H1 (cell line): ENCODE data around the gene ATE1. TPM values are rescaled to one million over a fixed set of nuclear protein-coding genes. Genes with fewer than 3 reads are reported as not detected.

Source experiments
- CTCF ChIA-PET: fragments of 300-600 bp; sonication (Branson Sonifier 250); formaldehyde crosslinking; loops from one replicate; lab custom pipeline; 2021; ENCODE audit not compliant: partially characterized antibody; lab: Charles Lee
- POLR2A ChIA-PET: fragments of 300-600 bp; sonication (Branson Sonifier 250); formaldehyde crosslinking; loops from one replicate; lab custom pipeline; 2021; ENCODE audit warnings: inconsistent platforms; ENCODE audit not compliant: partially characterized antibody; lab: Charles Lee
- DNase-seq, 2 experiments: peaks; one replicate each; pipeline versions ENCODE4 v3.0.0 to v3.0.0-alpha.2; 2010 to 2022; ENCODE audit warnings: low spot score in 2 of 2, low read depth in 1 of 2, mixed read lengths in 1 of 2
- FAIRE-seq: peaks from 2 replicates; lab custom pipeline; 2011; peaks lifted over from hg19 to GRCh38; lab: Jason Lieb, UNC
- H2AFZ ChIP-seq: 2 replicates; pipeline ENCODE4 v1.8.1; 2012; ENCODE audit warnings: low read length, inconsistent platforms
- H2AK5ac ChIP-seq: 2 replicates; pipeline ENCODE4 v1.6.1; 2013; ENCODE audit warnings: low read depth, low read length
- H2BK120ac ChIP-seq: replicated peaks from 2 replicates; pipeline ENCODE3; 2013; ENCODE audit warnings: low read depth, low read length, inconsistent platforms
- H2BK12ac ChIP-seq: 2 replicates; pipeline ENCODE4 v1.6.1; 2013; ENCODE audit warnings: low read depth, low read length
- H2BK15ac ChIP-seq: 2 replicates; pipeline ENCODE4 v1.6.1; 2013; ENCODE audit warnings: low read length
- H2BK20ac ChIP-seq: 2 replicates; pipeline ENCODE4 v1.6.1; 2013; ENCODE audit warnings: low read length
- H2BK5ac ChIP-seq: 2 replicates; pipeline ENCODE4 v1.6.1; 2013; ENCODE audit warnings: low read depth, low read length
- H3K14ac ChIP-seq: 2 replicates; pipeline ENCODE4 v1.6.1; 2013; ENCODE audit warnings: inconsistent platforms; ENCODE audit not compliant: insufficient read length
- H3K18ac ChIP-seq: 2 replicates; pipeline ENCODE4 v1.6.1; 2013; ENCODE audit warnings: low read length; ENCODE audit errors: extremely low read depth
- H3K23ac ChIP-seq: 2 replicates; pipeline ENCODE4 v1.6.1; 2013; ENCODE audit warnings: inconsistent platforms; ENCODE audit not compliant: insufficient read length
- H3K23me2 ChIP-seq: 2 replicates; pipeline ENCODE4 v1.6.1; 2013; ENCODE audit warnings: low read depth, low read length
- H3K27ac ChIP-seq: 2 replicates; pipeline ENCODE4 v1.6.1; 2011; ENCODE audit warnings: low read depth, low read length, inconsistent platforms
- H3K27me3 ChIP-seq, 4 experiments: replicated peaks in 1 of 4; 1 replicate in 1 of 4; 2 replicates in 3 of 4; pipeline versions ENCODE4 v1.6.1 to v1.8.1; 2011 to 2013; ENCODE audit warnings: low read length in 3 of 4, mild to moderate bottlenecking in 3 of 4, inconsistent platforms in 2 of 4, mixed read lengths in 2 of 4, moderate library complexity in 1 of 4; ENCODE audit not compliant: control insufficient read depth in 3 of 4, insufficient read depth in 3 of 4; ENCODE audit errors: extremely low read depth in 1 of 4
- H3K36me3 ChIP-seq, 4 experiments: 2 replicates each; pipeline versions ENCODE4 v1.6.1 to v1.8.1; 2011 to 2013; ENCODE audit warnings: mild to moderate bottlenecking in 4 of 4, low read length in 3 of 4, moderate library complexity in 2 of 4, control low read depth in 1 of 4, inconsistent platforms in 1 of 4; ENCODE audit not compliant: insufficient read depth in 4 of 4, control insufficient read depth in 2 of 4
- H3K4ac ChIP-seq: replicated peaks from 2 replicates; pipeline ENCODE3; 2013; ENCODE audit warnings: low read length, low read depth, mixed read lengths, inconsistent platforms; ENCODE audit not compliant: insufficient read length
- H3K4me1 ChIP-seq, 4 experiments: replicated peaks in 1 of 4; 1 replicate in 1 of 4; 2 replicates in 3 of 4; pipeline versions ENCODE4 v1.6.1 to v1.8.1; 2011 to 2013; ENCODE audit warnings: low read length in 3 of 4, inconsistent platforms in 2 of 4, mixed read lengths in 1 of 4; ENCODE audit not compliant: insufficient read depth in 4 of 4, control insufficient read depth in 3 of 4
- H3K4me2 ChIP-seq, 2 experiments: 2 replicates each; pipeline versions ENCODE4 v1.6.1 to v1.8.1; 2011 to 2013; ENCODE audit warnings: low read depth in 2 of 2, low read length in 2 of 2, control low read depth in 1 of 2, inconsistent platforms in 1 of 2, mild to moderate bottlenecking in 1 of 2; ENCODE audit not compliant: insufficient read depth in 1 of 2
- H3K4me3 ChIP-seq, 4 experiments: fragments of 200-600, 300-600 bp in 1 of 4; sonication (generic), shearing (Covaris generic), sonication (Bioruptor Twin) in 1 of 4; 2 replicates each; pipeline versions ENCODE4 v1.5.1 to v1.8.1; 2011 to 2016; ENCODE audit warnings: low read length in 4 of 4, low read depth in 3 of 4, control low read depth in 2 of 4, inconsistent platforms in 2 of 4, mild to moderate bottlenecking in 2 of 4, mixed read lengths in 1 of 4, moderate library complexity in 1 of 4; ENCODE audit not compliant: insufficient read depth in 2 of 4; ENCODE audit errors: extremely low read depth in 1 of 4
- H3K56ac ChIP-seq: replicated peaks from 2 replicates; pipeline ENCODE3; 2013; ENCODE audit warnings: low read depth, mild to moderate bottlenecking, mixed read lengths, low read length, inconsistent platforms; ENCODE audit not compliant: insufficient read length
- H3K79me1 ChIP-seq: 2 replicates; pipeline ENCODE4 v1.6.1; 2013; ENCODE audit warnings: low read depth, low read length, control low read depth
- H3K79me2 ChIP-seq, 2 experiments: 2 replicates each; pipeline versions ENCODE4 v1.6.1 to v1.8.1; 2012 to 2013; ENCODE audit warnings: low read length in 2 of 2, mild to moderate bottlenecking in 2 of 2, inconsistent platforms in 1 of 2; ENCODE audit not compliant: insufficient read depth in 2 of 2, control insufficient read depth in 1 of 2
- H3K9ac ChIP-seq, 4 experiments: replicated peaks in 1 of 4; 1 replicate in 1 of 4; 2 replicates in 3 of 4; pipeline versions ENCODE4 v1.6.1 to v1.8.1; 2011 to 2013; ENCODE audit warnings: low read depth in 3 of 4, low read length in 3 of 4, control low read depth in 2 of 4, mild to moderate bottlenecking in 2 of 4, moderate library complexity in 2 of 4, inconsistent platforms in 1 of 4; ENCODE audit errors: extremely low read depth in 1 of 4
- H3K9me3 ChIP-seq, 2 experiments: 2 replicates each; pipeline versions ENCODE4 v1.6.1 to v1.8.1; 2012 to 2013; ENCODE audit warnings: mild to moderate bottlenecking in 2 of 2, moderate library complexity in 2 of 2, control low read depth in 1 of 2, inconsistent platforms in 1 of 2, low read depth in 1 of 2, low read length in 1 of 2, mixed read lengths in 1 of 2; ENCODE audit not compliant: insufficient read depth in 2 of 2
- H4K20me1 ChIP-seq, 2 experiments: replicated peaks in 1 of 2; 2 replicates each; pipeline versions ENCODE3 to v1.8.1; 2011 to 2013; ENCODE audit warnings: inconsistent platforms in 2 of 2, low read length in 2 of 2, mild to moderate bottlenecking in 1 of 2; ENCODE audit not compliant: insufficient read depth in 2 of 2, control insufficient read depth in 1 of 2
- H4K5ac ChIP-seq: 2 replicates; pipeline ENCODE4 v1.6.1; 2013; ENCODE audit warnings: low read length, low read depth, mixed read lengths, inconsistent platforms; ENCODE audit not compliant: insufficient read length
- H4K8ac ChIP-seq: 2 replicates; pipeline ENCODE4 v1.8.0; 2013; ENCODE audit warnings: mild to moderate bottlenecking, moderate library complexity, low read length, inconsistent platforms; ENCODE audit not compliant: insufficient read depth; ENCODE audit errors: extremely low read depth
- H4K91ac ChIP-seq: replicated peaks from 2 replicates; pipeline ENCODE3; 2013; ENCODE audit warnings: low read length, mixed read lengths, inconsistent platforms; ENCODE audit not compliant: insufficient read length
- CBX8 ChIP-seq: fragments of 300-800, 300-1000 bp; sonication (generic); IDR thresholded peaks from 2 replicates; pipeline ENCODE4 v1.7.1; 2016; ENCODE audit warnings: low read depth, low read length, borderline replicate concordance
- CTBP2 ChIP-seq: IDR thresholded peaks from 2 replicates; pipeline ENCODE4 v1.7.0; 2011; ENCODE audit warnings: borderline replicate concordance, mild to moderate bottlenecking, moderate library complexity, mixed read lengths, low read length; ENCODE audit not compliant: insufficient read depth, insufficient read length
- CTCF ChIP-seq, 3 experiments: IDR thresholded peaks; 1 replicate in 2 of 3; 2 replicates in 1 of 3; pipeline versions ENCODE4 v1.5.1 to v1.6.1; 2011; ENCODE audit warnings: low read length in 3 of 3, mild to moderate bottlenecking in 3 of 3, inconsistent platforms in 2 of 3, low read depth in 1 of 3, moderate library complexity in 1 of 3; ENCODE audit not compliant: insufficient read depth in 1 of 3; ENCODE audit errors: control extremely low read depth in 1 of 3
- EP300 ChIP-seq, 2 experiments: IDR thresholded peaks; 1 replicate in 1 of 2; 2 replicates in 1 of 2; pipeline ENCODE4 v1.6.1; 2011 to 2012; ENCODE audit warnings: low read depth in 2 of 2, low read length in 2 of 2, mild to moderate bottlenecking in 2 of 2, borderline replicate concordance in 1 of 2, inconsistent platforms in 1 of 2, moderate library complexity in 1 of 2
- EZH2 ChIP-seq: fragments of 200-600 bp; sonication (generic); IDR thresholded peaks from 2 replicates; pipeline ENCODE4 v1.7.1; 2012; ENCODE audit warnings: low read depth, mild to moderate bottlenecking, moderate library complexity, low read length, inconsistent platforms; ENCODE audit not compliant: severe bottlenecking
- HDAC2 ChIP-seq, 2 experiments: fragments of 300-600 bp in 1 of 2; sonication (generic) in 1 of 2; IDR thresholded peaks; 2 replicates each; pipeline ENCODE4 v1.6.1; 2011 to 2012; ENCODE audit warnings: low read depth in 2 of 2, low read length in 2 of 2, mild to moderate bottlenecking in 2 of 2, moderate library complexity in 2 of 2, borderline replicate concordance in 1 of 2, inconsistent platforms in 1 of 2
- HDAC6 ChIP-seq: IDR thresholded peaks from one replicate; pipeline ENCODE4 v1.7.1; 2012; ENCODE audit warnings: low read depth, mild to moderate bottlenecking, inconsistent platforms, low read length, moderate library complexity
- MAFK ChIP-seq: IDR thresholded peaks from 2 replicates; pipeline ENCODE4 v1.6.1; 2012; ENCODE audit warnings: low read depth, mild to moderate bottlenecking, improper control_type of control experiment, low read length
- RXRA ChIP-seq: IDR thresholded peaks from 2 replicates; pipeline ENCODE4 v1.6.1; 2011; ENCODE audit warnings: low read depth, mild to moderate bottlenecking, low read length, moderate library complexity; ENCODE audit not compliant: insufficient read depth
- WGBS, 2 experiments: shearing (Covaris generic) in 1 of 2; methylation state at CpG; one replicate each; pipeline versions ENCODE4 v1.1.6 to v1.1.7; 2013 to 2015; ENCODE audit warnings: low lambda C conversion rate in 2 of 2, mixed read lengths in 2 of 2, inconsistent platforms in 1 of 2, low coverage in 1 of 2, missing lambda C conversion rate in 1 of 2; ENCODE audit not compliant: insufficient replicate concordance in 2 of 2, insufficient coverage in 1 of 2, insufficient read length in 1 of 2; ENCODE audit errors: extremely low coverage in 1 of 2, missing lambda C conversion rate in 1 of 2; 5-methylcytosine and 5-hydroxymethylcytosine counted together
- polyA plus RNA-seq, 7 experiments: library from polyadenylated mRNA; depleted of rRNA in 3 of 7; stranded (reverse) in 5 of 7; unstranded in 2 of 7; fragments of >200 nt in 5 of 7; fragments of 200-250 nt in 2 of 7; gene quantifications; 1 replicate in 5 of 7; 2 replicates in 1 of 7; 4 replicates in 1 of 7; pipeline versions ENCODE4 v1.2.1 to v1.2.3, GENCODE V29; 2011 to 2013; ENCODE audit warnings: missing spikeins in 2 of 7, mixed read lengths in 2 of 7
- total RNA-seq: library from RNA; stranded (reverse); fragmentation: NEBNext Ultra II Directional; extraction: Animal tissue kit (Norgen Biotek cat#: 25700); gene quantifications from 2 replicates; pipeline ENCODE4 v1.2.1, GENCODE V29; 2021

Gene ATE1
- total and polyA plus RNA-seq, 2 of the 8 experiments (the other 6 are each of a cell fraction or from before 2014, with no cell fraction given) = 8.8 to 26.9 TPM

DNA sequence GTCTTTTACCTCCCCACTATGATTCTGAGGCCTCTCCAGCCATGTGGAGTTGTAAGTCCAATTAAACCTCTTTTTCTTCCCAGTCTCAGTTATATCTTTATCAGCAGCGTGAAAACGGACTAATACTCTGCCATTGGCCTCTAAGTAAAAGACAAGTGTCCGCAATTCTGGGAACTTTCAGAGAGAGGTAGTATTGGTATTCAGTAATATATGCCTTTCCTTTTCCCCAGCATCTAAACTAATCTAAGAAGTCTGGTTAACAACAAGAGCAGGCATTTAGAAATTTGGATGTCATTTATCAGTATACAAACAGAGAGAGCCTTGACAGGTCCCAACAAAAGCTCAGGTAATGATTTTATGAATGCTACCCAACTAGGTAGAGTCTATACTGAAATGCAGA is 95.2 kb downstream of the ATE1 start:
- no peaks in the 10 kb centered on the region for H3K79me1 ChIP-seq
- H3K4ac ChIP-seq = no peak overlapping the region
- DNase-seq (no peak), FAIRE-seq (no peak)
- no peaks in the 10 kb centered on the region for H3K9me3 ChIP-seq
- H3K79me2 ChIP-seq = no peaks in the 10 kb centered on the region
- no peak overlapping the region for H3K4me3 ChIP-seq
- H2AK5ac ChIP-seq = no peak overlapping the region
- no peak overlapping the region for H3K56ac ChIP-seq
- no peak overlapping the region for H2BK12ac ChIP-seq
- H3K23me2 ChIP-seq = no peaks in the 10 kb centered on the region
- H3K27ac ChIP-seq = no peak overlapping the region
- no peak overlapping the region for H2BK20ac ChIP-seq
- H2BK5ac ChIP-seq = no peak overlapping the region
- H4K91ac ChIP-seq = no peak overlapping the region
- no peaks in the 10 kb centered on the region for H4K20me1 ChIP-seq
- peaks cover 0 to 13% (median 0%) of the 10 kb centered on the region in 4 experiments; a peak in 2 of 8 replicates for H3K36me3 ChIP-seq
- no peaks in the 10 kb centered on the region for H3K27me3 ChIP-seq
- H3K23ac ChIP-seq = no peak overlapping the region
- H2BK120ac ChIP-seq = no peak overlapping the region
- CTCF ChIA-PET = interaction anchor here (7.4 kb wide), 1 partner anchor 9 kb away, joined by 64 read pairs; no protein-coding TSS in a partner anchor
- no peak overlapping the region for H4K5ac ChIP-seq
- no peak overlapping the region for H3K14ac ChIP-seq
- POLR2A ChIA-PET = no interaction called here
- H2BK15ac ChIP-seq = no peak overlapping the region
- H2AFZ ChIP-seq = no peak overlapping the region
- H3K4me1 ChIP-seq = no peaks in the 10 kb centered on the region
- 90% methylated on average over 3 of the region's 3 CpGs; no CpG with 5 or more reads in 1 of the 2 experiments for WGBS, 2 experiments
- H4K8ac ChIP-seq = no peak overlapping the region
- H3K18ac ChIP-seq = no peak overlapping the region
- H3K4me2 ChIP-seq = no peak overlapping the region
- no peak for TF ChIP-seq MAFK
- TF ChIP-seq CBX8 = no peak
- no peak for TF ChIP-seq HDAC2 (IDR thresholded peaks at IDR 0.05; ENCODE audit: borderline replicate concordance in 1 of 2, low read depth in 2 of 2, low read length in 2 of 2)
- no peak for TF ChIP-seq EP300 (IDR thresholded peaks at IDR 0.05; ENCODE audit: borderline replicate concordance in 1 of 2, low read depth in 2 of 2, low read length in 2 of 2)
- no peak for TF ChIP-seq CTCF (IDR thresholded peaks at IDR 0.05; ENCODE audit: control extremely low read depth in 1 of 3, insufficient read depth in 1 of 3, low read depth in 1 of 3, low read length in 3 of 3)
- TF ChIP-seq EZH2 = no peak
- TF ChIP-seq RXRA = no peak
- no peak for TF ChIP-seq HDAC6
- no peak for TF ChIP-seq CTBP2
- H3K9ac ChIP-seq = no peak overlapping the region
